HG02852 (cell line): ENCODE measurements around the gene DUSP10.
A peak's percentile ranks its signal among the peaks of the same experiment; 100 is the strongest.

Experiments
- ATAC-seq: cut with Tn5 transposase; IDR thresholded peaks from one replicate; pipeline ENCODE4 v1.9.1; 2021; ENCODE audit warnings: mild to moderate bottlenecking, moderate library complexity; ENCODE audit not compliant: unreplicated experiment

The DUSP10 gene

DNA sequence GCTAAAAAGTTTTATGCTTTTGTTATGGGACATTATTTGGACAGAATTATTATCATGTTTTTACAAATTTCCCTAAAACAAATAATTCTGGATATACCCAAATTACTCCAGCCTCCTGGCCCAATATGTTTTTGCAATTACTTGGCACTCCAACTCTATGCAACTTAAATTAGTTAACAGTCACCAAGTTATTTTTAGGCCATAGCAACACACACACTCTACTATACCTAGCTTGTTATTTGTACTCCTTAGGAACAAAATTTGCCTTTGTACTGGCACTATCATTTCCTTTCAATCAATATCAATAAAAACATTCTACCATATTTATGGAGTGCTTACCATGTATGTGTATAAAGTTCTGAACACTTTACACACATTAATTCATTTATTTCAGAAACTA, 7.7 kb downstream of the DUSP10 start:
- ATAC-seq: no peak

DNA sequence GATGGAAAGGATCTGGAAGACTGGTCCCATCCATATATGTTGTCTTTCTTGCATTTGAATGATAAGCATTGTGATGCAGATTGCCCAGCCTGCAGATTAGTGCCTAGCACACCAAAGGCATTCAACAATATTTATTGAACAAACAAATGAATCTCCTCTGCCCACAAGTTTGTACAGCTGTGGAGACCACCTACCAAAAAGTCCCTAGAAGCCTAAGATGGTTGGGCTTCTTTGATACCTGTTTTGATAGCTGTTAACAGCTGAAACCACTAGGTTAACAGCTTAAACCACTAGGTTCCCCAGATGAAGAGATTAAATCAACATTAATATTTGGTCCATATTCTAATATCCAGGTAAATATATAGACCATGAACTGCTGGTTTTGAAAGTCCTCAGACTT, 9.8 kb downstream of the DUSP10 start:
- no peak for ATAC-seq

DNA sequence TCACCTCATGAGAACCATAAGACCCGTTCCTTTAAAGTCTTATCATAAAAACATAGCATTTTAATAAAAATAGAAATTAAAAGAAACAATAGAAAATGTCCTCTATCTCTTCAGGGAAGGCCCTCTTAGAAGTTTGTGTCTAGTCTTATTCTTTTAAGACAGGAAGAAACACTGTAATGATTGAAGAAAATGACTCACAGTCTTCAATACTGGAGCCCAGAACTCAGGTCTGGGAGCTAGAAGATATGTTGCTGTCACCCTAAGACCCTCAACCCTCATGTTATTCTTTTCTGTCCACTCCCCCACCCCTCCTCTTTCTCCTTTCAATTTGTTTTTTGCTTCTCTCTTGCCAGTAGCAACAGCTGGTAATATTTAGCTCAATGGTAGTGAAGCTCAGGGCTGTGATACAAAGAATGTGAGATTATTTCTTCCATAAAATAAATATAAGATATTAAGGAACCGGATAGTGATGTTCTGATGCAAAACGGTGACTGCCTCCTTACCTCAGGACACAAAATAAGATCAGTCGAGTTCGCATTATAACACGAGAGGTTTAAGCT, 12.0 kb downstream of the DUSP10 start:
- ATAC-seq: no peak

DNA sequence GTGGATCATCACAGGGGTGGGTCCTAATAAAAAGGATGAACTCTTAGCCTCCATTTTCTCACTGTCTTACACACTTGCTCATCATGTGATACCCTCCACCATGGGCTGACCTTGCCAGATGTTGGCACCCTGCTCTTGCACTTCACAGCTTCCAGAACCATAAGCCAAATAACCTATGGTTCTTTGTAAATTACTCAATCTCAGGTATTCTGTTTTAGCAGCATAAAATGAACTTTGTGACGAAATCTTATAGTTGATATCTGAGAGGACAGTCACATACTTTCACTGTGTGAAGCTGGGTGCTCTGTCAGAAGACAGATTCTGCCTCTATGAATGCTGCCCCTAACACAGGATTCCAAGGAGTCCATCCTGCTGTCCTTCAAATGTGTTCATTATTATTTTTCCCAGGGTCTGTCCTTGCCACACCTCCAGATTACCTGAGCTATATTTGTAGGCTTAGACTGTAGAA, 13.8 kb downstream of the DUSP10 start:
- ATAC-seq: no peak

DNA sequence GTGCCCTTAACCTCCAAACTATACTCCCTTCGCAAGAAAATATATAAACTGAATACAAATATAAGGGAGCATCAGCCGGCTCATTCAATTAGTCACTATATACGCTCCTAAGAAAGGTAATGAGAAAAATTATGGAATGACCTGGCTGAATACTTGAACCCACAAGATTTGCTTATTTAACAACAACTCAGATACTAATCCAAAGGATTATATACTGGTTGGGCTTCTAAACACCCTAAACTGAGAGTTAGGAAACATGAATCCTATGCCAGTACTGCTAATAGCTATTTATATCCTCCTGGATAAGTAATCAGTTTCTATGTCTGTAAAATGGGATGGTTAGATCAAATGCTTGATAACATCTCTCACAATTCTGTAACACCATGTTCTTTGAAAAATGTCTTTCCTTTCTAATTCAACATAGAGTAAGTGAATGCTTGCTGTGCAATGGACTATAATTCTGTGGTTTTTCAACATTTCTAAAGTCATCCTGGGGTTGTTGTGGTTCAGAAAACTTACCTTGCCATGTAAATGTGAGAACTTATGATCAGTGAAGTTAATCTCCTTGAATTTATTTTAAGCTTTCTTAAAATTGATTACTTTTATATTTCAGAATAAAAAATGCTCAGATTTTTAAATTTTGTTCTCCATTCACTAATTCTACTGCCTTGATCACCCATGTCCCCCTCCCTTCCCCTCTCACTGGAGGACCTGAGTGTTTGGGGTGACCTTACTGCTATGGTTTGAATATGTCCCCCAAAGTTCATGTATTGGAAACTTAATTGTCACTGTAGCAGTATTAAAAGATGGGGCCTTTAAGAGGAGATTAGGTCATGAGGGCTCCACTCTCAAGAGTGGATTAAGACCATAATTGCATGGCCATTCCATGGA, 14.5 kb downstream of the DUSP10 start:
- ATAC-seq: no peak

DNA sequence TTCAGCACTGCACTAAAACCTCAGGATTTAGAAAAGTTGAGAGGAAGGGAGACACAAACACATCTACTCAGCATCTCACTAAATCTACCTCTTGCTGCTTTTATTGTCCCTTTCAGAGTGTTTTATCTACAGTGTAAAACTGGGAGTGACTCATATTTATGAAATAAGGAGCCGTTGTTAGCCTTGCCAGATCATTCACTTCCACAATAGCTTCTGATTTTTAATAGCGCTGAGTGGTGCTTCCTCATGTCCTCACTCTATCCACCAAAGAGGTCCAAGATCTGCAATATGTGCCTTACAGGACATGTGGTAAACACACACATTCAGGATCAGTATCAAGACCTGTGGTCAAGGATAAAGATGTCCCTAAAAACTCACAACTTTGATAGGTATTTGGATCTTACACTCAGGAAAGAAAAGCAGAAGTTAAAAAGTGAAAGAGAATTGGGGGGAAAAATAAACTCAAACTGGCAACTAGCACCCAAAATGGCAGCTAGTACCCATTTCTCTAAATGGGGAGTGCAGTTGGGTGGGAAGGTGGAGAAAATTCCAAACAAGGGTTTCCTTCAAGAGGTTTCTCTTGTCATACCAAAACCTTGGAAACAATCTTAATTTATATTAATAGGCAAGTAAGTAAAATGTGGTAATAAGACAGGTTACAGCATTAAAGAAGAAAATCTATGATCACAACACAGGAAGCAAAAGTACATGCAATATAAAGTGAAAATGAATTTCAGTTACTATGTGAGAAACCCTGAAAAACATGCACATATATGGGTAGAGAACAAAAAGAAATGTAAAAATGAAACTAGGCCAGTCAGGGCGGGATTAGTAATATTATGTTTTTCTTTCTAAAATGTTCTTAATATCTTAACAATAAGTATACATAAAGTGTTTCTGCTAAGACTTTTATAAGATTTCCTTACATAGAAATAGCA, 15.9 kb downstream of the DUSP10 start:
- ATAC-seq: peak; percentile 58

DNA sequence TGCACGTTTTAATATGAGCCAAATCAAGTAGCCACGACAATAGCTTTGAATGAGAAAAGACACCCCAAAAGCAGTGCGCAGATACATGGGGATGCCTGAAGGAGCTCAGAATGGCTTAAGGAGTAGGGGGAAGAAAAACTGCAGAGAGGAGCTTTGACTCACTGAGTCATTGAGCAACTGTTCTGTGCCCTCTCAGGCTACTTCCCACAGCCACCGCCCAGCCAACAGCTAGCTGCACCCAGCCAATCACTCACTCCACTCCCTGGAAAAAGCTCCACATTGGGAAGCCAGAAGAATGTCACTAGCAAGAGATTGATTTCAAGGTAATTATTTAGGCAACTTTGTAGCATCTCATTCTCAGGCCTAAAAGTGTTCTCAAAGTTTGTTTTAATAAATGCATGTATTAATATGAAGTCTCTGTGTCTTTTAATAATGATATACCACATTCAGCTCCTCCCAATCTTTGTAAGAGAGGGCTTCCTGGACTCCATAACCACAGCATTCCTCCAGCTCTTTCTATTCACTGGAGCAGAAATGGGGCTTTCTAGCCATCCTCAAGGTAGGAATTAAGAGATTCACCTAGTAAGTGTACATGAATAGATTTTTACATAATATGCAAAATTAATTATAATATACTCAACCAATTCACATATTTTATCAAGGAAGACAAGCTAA, 16.8 kb downstream of the DUSP10 start:
- ATAC-seq: no peak

DNA sequence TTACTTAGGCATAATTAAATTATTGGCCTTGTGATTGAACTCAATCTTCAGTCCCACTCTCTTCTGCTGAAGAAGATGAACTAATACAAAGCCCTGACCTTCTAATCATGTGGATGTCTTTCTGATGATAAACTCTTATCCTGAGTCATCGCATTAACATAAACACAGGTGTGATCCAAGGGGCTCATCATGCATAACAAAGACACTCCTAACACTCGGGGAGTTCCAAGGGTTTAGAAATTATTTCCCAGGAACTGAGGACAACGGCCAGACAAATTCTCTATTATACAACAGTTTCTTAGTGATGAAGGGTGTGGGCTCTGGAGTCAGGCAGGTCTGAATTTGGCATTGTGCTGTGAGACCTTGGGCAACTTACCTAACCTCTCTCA, 18.0 kb downstream of the DUSP10 start:
- ATAC-seq: no peak

DNA sequence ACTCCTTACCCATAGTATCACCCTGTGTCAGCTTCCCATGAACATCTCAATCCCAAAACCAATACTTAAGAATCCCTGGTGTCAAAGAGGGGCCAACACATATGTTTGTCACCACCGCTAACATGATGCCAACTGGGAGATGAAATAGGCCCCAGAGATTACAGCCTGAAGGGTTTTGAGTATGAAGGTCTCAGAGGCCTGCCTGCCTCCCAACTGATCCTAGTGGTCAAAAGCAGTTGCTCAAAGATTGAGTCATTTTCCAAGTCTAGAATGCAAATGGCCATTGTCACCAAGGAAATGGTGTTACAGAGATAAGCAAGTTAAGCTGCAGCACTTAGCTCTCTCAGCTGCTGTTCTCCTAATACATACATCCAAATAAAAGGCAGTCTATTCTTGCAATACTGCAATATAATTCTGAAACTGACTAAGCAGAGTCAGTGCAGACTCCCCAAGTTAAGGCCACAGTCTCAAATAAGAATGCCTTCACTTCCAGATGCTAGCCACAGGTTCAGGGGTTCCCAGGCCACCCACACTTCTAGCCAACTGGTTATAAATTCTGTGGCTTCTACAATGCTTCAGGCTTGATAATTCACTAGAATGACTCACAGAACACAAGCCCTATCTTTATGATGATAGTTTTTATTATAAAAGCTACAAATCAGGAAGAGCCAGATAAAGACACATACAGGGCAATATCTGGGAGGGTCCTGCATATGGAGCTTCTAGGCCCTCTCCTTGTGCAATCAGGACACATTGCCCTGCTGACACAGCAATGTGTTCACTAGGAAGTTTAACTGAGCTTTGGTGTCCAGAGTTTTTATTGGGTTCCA, 18.7 kb downstream of the DUSP10 start:
- ATAC-seq: peak; percentile 44

DNA sequence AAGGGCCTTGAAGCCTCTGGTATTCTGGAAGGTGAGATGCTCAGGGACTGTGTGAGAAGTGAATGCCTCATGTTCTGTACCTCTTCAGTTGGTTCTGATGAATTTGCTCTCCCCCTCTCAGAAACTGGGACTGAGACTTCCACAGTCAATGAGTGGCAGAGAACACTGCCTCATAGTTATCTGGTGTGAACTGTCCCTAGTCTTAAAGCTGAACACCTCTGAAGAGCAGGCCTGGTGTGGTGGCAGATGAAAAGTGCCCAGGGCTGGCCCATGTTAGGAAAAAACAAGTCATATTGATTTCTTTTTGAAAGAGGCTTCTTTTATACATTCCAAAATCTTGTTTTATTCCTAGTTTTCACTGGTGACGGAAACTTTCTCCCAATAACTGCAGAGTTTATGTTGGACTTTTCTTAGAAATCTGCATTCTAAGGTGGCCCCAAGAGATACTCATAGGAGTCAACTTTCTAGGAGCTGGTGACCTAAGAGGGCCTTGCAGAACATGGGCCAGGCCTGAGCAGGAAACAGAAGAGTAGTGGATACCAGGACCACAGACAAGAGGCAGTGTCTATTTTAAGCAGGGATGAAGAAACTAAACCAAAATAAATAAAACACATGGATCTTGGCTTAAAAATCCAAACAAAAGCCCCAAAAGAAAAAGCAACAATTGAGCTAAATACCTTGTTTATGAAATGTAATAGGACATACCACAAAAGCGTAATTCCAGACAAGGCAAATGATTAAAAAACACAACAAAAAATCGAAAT, 19.5 kb downstream of the DUSP10 start:
- ATAC-seq: no peak

DNA sequence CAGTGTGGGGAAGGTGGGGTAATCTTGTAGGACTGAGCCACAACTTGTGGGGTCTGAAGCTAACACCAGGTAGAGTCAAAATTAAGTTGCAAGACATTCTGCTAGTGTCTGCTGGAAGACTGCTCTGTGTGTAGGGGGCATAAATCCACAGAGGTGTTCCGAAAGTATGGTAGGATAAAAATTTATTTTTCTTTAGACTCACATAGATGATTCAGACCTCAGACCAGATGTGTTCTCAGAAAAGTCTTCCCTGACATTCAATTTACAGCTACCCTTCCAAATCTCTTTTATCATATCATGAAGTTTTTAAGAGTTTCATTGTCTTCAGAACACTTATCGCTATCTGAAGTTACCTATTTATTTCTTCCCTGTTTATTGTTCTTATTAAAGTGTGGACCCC, 21.3 kb downstream of the DUSP10 start:
- no peak for ATAC-seq

DNA sequence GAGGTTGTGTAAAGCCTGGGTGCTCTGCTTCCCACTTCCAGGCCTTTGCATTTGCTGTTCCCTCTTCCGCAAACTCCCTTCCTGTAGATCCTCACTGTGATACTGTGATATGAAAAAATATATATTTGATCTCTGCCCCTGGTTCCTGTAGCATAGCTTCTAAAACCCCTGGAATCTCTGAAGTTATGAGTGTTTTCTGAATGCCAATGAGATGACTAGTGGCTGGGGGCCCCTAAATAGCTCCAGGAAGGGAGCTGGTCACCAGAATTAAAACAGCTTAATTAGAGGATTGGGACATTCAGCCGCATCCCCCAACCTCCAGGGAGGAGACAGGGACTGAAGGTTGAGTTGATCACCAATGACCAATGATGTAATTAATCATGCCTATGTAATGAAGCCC, 21.9 kb downstream of the DUSP10 start:
- ATAC-seq: no peak

DNA sequence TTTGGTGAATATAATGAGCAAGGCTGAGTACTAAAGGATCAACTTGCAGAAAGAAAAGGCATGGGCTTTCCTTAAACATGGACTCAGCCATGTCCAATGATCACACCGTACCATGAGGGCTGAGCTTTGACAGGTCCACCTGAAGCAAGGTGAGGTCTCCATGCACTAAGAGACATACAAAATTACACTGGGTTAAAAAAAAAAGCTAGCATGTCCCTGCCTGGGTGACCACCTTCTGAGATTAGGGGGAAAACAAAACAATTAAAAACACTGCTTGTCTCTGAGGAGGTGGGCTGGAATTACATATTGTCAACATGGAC, 22.7 kb downstream of the DUSP10 start:
- no peak for ATAC-seq

DNA sequence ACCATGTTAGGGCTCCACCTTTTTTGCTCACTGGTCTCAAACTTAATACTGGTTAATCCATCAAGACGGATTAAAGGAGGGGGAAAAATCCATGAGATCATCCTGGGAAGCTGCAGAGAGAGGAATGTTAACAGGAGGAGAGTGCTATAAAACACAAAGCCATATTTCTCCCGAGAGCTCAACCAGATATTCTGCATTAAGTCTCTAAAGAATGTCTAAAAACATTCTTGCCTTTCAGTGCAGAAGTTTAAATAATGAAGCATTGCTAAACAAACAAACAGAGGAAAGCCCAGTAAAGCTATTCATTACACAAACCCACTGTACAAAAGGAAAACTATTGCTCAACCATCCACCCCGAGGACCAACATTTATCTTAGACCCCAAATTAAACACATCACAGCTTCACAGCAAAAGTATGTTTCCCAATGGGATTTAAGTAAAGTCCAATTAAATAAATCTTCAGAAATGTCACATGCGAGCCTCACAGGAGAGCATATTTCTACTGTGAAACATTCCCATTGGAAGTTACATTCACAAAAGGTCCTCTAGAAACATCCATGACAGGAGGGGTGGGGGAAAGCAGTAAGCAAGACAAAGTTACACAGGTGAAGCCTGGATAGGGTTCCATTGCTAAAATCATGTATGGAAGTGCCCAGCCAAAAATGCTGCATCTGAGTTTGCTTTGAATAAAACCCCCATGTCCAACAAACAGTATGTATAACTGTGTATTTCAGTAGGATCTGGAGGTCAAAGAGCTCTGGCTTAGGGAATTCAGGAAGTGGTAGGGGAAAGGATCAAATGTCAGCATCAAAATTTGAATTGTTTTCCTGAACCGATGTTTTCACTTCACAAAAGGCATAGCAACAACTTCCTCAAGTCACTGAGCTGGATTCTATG, 23.3 kb downstream of the DUSP10 start:
- no peak for ATAC-seq

DNA sequence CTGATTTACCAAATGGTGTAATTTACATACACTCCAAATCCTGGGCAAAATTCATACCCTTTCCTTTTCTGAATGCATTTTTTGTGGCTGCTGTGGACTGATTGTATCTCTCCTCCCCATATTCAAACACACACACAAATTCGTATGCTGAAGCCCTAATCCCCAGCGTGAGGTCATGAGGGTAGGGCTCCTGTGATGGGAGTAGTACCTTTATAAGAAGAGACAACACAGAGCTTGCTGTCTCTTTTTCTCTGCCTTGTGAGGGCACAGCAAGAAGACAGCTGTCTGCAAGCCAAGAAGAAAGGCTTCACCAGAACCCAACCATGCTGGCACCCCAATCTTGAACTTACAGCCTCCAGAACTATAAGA, 24.4 kb downstream of the DUSP10 start:
- no peak for ATAC-seq

DNA sequence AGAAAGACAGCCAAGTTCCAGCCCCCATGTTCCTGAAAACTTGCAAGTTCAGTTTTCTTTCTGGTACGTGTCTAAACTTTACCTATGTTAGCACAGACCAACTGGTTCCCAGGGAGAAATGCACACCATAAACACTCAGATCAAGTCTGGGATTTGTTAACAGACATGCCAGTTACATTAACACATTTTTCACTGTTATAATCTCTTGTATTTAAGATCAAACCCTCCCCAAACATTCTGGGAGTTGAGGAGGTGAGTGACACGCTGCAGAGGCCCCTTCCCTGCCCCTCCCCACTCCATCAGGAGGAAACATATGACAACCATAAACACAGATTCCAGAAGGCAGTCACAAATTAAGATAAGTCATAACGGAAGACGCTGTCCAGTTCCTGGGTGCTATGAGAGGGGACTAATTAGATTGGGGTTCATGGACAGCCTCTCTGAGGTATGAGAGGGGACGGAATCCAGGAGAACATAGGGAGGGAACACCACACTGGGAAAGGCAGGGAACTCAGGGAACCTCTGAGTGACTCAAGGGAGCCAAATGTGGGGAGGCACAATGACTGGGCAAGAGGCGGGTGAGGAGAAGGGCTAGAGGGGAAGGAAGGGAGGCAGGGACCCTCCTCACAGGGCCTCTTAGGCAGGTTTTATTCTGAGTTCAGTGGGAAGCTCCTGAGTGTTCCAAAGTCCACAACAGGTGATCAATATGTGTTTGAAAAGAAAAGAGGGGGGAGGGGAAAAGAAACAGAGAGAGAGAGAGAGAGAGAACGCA, 25.0 kb downstream of the DUSP10 start:
- ATAC-seq: no peak

DNA sequence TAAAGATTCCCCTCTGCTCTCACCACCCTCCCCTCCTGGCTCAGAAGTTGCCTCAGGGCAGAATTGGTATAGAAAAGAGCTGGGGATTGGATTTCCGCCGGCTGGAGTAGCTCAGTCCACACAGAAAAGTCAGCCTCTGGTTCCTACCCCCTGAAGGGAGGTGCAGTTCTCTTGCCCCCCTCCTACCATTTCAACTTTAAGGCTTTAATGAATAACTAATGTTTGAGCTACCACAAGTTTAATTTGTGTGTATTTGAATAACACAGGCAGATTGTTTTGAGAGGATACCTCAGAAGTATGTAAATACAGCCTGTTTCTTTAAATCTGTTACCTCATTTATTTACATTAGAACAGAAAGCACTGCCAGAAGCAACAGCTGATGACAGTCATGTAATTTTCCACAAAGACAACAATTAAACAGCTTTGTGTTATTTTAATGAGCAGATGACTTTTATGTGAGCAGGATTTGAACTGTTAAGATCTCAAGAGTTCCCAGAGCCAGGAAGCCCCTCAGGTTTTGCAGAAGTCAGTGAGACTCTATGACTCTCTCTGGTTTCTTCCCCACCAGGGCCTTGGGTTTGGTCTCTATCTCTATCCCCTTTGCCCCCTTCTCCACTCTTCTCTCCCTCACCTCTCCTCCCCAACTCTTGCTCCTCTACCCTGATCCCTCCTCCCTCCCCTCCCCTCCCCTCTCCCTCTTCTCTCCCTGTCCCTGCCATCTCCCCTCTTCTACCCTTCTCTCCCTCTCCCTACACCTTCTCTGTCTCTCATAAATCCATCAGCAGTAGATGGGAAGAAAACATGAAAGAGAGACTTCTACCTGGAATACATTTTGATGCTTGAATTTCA, 26.3 kb downstream of the DUSP10 start:
- no peak for ATAC-seq
